ENCODE measurements around the gene CAD. TPM values are rescaled to one million over a fixed set of nuclear protein-coding genes. Genes with fewer than 3 reads are reported as not detected.
A peak's percentile ranks its signal among the peaks of the same experiment; 100 is the strongest.

The CAD gene
- total and polyA plus RNA-seq, 2 donors (not counting 3 experiments of a cell fraction or from before 2014, with no cell fraction given) = 60.3 to 91.4 TPM

DNA sequence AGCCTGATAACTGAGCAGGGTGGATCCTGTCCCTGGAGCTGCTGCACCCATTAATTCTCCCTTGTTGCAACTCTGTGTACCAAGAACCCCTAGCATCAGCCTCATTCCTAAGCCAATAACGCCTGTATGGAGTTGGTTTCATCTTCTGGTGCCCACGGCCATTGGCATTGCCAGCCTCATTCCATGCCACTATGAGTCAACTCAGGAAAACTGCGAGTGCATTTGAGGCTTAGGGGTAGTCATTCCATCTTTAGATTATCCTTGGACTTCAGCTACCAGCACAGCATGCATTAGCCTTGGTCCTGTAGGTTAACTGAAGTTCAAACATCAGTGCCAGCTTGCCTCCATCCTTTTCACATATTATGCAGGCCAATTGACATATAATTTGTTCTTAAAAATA is 63.7 kb downstream of the CAD start:
- POLR2A ChIA-PET = interaction anchor here (1.6 kb wide), 1 partner anchor 12 kb away, joined by 12 read pairs; no protein-coding TSS in a partner anchor

More for the DNA sequence above, 63.7 kb downstream of the CAD start:
- H3K4me1 ChIP-seq (ENCODE audit: control insufficient read depth, extremely low read depth, insufficient read depth, low read length) = peaks cover 6% of the 10 kb centered on the region
- intact Hi-C loops (cut with micrococcal nuclease) = loop anchor here (1.0 to 10.0 kb wide), 6 partner anchors 7 to 316 kb away; no protein-coding TSS in a partner anchor
- BruUV-seq (replicated peaks) = no TSS peak
- H2AFZ ChIP-seq (ENCODE audit: low read depth, low read length) = no peak overlapping the region
- H4K20me1 ChIP-seq (replicated peaks; ENCODE audit: control insufficient read depth, extremely low read depth, insufficient read depth, low read length) = no peaks in the 10 kb centered on the region
- H3K27ac ChIP-seq (ENCODE audit: insufficient read depth, low read depth, low read length) = no peak overlapping the region
- peak; percentile 31 for FAIRE-seq
- H3K9ac ChIP-seq (replicated peaks; ENCODE audit: extremely low read depth, insufficient read depth, low read length) = no peak overlapping the region
- CTCF ChIA-PET = interaction anchor here (1.4 to 9.1 kb wide), 12 partner anchors 10 to 182 kb away, joined by 4 to 143 read pairs (median 26); partner anchors contain the start of genes MPV17, PREB and SLC30A3
- H3K79me2 ChIP-seq (ENCODE audit: control insufficient read depth, insufficient read depth, low read length) = no peaks in the 10 kb centered on the region
- H3K27me3 ChIP-seq (ENCODE audit: control insufficient read depth in 2 of 2, insufficient read depth in 2 of 2, low read length in 2 of 2) = no peaks in the 10 kb centered on the region
- no peak overlapping the region for H3K4me3 ChIP-seq (replicated peaks in 1 of 3; ENCODE audit: insufficient read depth in 1 of 3, low read depth in 1 of 3, low read length in 3 of 3)
- dilution Hi-C loops (cut with MboI; ENCODE audit: extremely low pct_ligation_motif_present, low sequenced_read_pairs) = no loop called here
- no peak overlapping the region for H3K4me2 ChIP-seq (ENCODE audit: insufficient read depth, low read length)
- no peak for DNase-seq (ENCODE audit: low read depth, low spot score)
- TF ChIP-seq, protein P1, sequence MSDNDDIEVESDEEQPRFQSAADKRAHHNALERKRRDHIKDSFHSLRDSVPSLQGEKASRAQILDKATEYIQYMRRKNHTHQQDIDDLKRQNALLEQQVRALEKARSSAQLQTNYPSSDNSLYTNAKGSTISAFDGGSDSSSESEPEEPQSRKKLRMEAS (IDR thresholded peaks at IDR 0.05; ENCODE audit: insufficient read depth, insufficient read length) = no peak
- TF ChIP-seq POLR2AphosphoS5 (IDR thresholded peaks at IDR 0.05; ENCODE audit: insufficient read depth, low read depth, low read length) (no peak), POLR2A (IDR thresholded peaks at IDR 0.05; ENCODE audit: low read depth, low read length) (no peak), EZH2 (IDR thresholded peaks at IDR 0.05; ENCODE audit: borderline replicate concordance, low read depth, low read length, severe bottlenecking) (no peak), FOS (IDR thresholded peaks at IDR 0.05; ENCODE audit: borderline replicate concordance, insufficient read depth, low read length) (no peak), JUN (IDR thresholded peaks at IDR 0.05; ENCODE audit: borderline replicate concordance, insufficient read depth, insufficient read length, low read depth) (no peak), MYC (IDR thresholded peaks at IDR 0.05; ENCODE audit: low read depth, low read length) (no peak), GATA2 (IDR thresholded peaks at IDR 0.05; ENCODE audit: insufficient read depth, insufficient read length, low read depth, low read length) (no peak)
- TF ChIP-seq, protein P2, sequence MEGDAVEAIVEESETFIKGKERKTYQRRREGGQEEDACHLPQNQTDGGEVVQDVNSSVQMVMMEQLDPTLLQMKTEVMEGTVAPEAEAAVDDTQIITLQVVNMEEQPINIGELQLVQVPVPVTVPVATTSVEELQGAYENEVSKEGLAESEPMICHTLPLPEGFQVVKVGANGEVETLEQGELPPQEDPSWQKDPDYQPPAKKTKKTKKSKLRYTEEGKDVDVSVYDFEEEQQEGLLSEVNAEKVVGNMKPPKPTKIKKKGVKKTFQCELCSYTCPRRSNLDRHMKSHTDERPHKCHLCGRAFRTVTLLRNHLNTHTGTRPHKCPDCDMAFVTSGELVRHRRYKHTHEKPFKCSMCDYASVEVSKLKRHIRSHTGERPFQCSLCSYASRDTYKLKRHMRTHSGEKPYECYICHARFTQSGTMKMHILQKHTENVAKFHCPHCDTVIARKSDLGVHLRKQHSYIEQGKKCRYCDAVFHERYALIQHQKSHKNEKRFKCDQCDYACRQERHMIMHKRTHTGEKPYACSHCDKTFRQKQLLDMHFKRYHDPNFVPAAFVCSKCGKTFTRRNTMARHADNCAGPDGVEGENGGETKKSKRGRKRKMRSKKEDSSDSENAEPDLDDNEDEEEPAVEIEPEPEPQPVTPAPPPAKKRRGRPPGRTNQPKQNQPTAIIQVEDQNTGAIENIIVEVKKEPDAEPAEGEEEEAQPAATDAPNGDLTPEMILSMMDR (IDR thresholded peaks at IDR 0.05; ENCODE audit: extremely low read depth in 1 of 2, insufficient read depth in 1 of 2, low read depth in 1 of 2, low read length in 2 of 2) = no peak
- H3K9me1 ChIP-seq (replicated peaks; ENCODE audit: control insufficient read depth, extremely low read depth, insufficient read depth, low read length) = no peaks in the 10 kb centered on the region
- no peaks in the 10 kb centered on the region for H3K9me3 ChIP-seq (replicated peaks; ENCODE audit: control insufficient read depth, insufficient read depth, low read length)
- no peaks in the 10 kb centered on the region for H3K36me3 ChIP-seq (ENCODE audit: control insufficient read depth in 2 of 2, extremely low read depth in 1 of 2, insufficient read depth in 2 of 2, low read length in 2 of 2)
